Stimulated activated CD8-positive, alpha-beta memory T cell treated with anti-CD3 and anti-CD28 coated beads, Interleukin-7, amount 100 ng/mL, for 1 hour (primary cell): ENCODE measurements around the gene CD93.

Source experiments
- DNase-seq, 2 donors: peaks; one replicate each; pipeline ENCODE4 v3.0.0-alpha.2; 2020; ENCODE audit warnings: low read depth in 2 of 2

The CD93 gene

GRCh38 chr20:23061262-23061661, 24.9 kb downstream of the CD93 start:
- no peak for DNase-seq

GRCh38 chr20:23060629-23061028, 25.5 kb downstream of the CD93 start:
- DNase-seq = no peak

DNA sequence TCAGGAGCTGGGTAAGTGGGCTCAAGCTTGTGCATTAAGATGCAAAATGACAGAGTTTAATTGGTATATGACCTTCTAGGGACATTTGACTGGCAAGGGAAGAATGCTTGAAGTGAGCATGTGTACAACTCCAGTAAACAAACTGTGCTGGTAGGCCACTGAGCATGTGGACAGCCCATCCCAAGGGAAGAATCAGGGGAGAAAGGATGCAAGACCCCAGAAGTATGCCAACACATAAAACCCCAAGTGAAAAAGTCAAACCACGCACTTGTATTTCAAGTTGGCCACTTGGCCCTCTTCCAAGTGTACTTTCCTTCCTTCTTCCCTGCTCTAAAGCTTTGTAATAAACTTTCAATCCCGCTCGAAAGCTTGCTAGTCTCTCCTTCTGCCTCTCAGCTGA, 26.3 kb downstream of the CD93 start:
- no peak for DNase-seq

DNA sequence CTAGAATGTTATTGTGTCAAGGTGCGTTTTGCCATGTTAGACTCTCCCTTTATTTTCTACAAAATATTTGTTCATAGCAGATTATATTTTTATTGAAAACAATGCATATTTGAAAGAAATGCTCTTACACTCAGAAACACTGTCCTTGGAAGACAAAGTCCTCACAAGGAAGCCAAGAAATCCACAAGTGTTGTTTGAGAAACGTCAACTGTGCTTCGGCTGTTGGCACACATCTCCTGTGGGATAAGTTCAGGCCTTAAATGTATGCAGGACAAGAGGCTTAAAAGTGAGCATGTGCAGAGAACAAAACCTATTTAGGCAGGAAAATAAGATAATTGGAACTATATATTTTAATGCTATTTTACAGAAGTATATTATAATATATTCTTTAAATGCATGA, 27.1 kb downstream of the CD93 start:
- DNase-seq = no peak

GRCh38 chr20:23058240-23058639, 27.9 kb downstream of the CD93 start:
- no peak for DNase-seq

DNA sequence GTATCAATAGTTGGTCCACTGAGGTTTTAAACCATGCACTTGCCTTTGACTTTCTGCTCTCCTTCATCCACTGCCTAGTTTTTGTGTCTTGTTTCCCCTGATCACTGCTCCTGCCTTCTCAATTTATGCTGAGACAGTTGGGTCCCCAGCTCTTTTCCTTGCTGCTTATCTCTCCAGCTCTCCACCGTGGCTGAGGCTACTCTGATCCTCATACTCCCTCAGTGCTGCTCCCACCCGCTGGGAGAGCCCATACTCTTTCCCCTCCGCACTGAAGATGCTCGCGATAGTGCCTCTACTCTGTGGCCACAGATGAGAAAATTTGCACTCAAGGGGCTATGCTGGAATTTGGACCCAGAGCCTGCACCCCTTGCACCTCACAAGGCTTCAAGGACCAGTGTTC, 33.2 kb downstream of the CD93 start:
- no peak for DNase-seq

GRCh38 chr20:23050847-23051627, 35.1 kb downstream of the CD93 start:
- DNase-seq = no peak

GRCh38 chr20:23050076-23050838, 35.9 kb downstream of the CD93 start:
- DNase-seq = no peak

GRCh38 chr20:23049201-23050075, 36.7 kb downstream of the CD93 start, which contains the start of gene THBD:
Gene THBD, minus strand, starts transcription at chr20:23049672. Its CDS starts 168 bp downstream, at chr20:23049504.
- no peak for DNase-seq

GRCh38 chr20:23048283-23049200, 37.6 kb downstream of the CD93 start:
- DNase-seq = no peak

GRCh38 chr20:23047738-23048214, 38.3 kb downstream of the CD93 start:
- no peak for DNase-seq

GRCh38 chr20:23047001-23047737, 39.0 kb downstream of the CD93 start:
- no peak for DNase-seq

GRCh38 chr20:23046431-23046830, 39.7 kb downstream of the CD93 start:
- no peak for DNase-seq

- no peak for DNase-seq
These were observed 42.7 kb downstream of the CD93 start for GRCh38 chr20:23043376-23043775.

GRCh38 chr20:23042270-23042669, 43.9 kb downstream of the CD93 start:
- DNase-seq = no peak

DNA sequence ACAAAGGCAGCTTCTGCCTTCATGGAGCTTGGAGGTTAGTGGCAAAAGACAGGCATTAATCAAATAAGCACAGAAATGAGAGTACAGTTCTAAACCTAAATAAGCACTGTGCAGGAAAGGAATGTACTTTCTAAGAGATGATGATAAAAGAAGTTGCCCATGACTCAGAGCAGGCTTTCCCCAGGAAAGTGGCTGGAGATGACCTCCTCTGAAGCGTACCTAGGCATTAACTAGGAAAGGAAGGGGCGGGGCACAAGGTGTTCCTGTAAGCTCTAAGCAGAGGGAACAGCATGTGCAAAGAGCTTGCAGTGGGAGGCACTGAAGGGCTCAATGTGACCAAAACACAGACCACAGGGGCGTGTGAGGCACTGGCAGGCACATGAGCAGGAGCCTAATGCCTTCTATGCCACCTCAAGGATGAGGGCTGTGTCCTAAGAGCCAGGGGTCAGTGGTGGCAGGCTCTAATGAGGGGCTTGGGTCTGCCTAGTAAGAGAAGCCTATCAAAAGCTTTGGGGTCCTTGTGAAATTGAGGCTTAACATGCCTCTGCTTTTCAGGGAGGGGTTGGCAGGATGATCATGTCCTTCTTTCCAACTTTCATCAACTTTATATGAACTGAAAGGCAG, 46.1 kb downstream of the CD93 start:
- no peak for DNase-seq

GRCh38 chr20:23039136-23039875, 46.8 kb downstream of the CD93 start:
- DNase-seq = no peak

GRCh38 chr20:23037017-23037481, 49.1 kb downstream of the CD93 start:
- no peak for DNase-seq

GRCh38 chr20:23036371-23036770, 49.8 kb downstream of the CD93 start:
- no peak for DNase-seq
